HepG2 (cell line): ENCODE measurements around the gene ZFYVE28. TPM values are rescaled to one million over a fixed set of nuclear protein-coding genes. Genes with fewer than 3 reads are reported as not detected.

Experiments
- ARNT2 ChIP-seq: sonication (generic); formaldehyde crosslinking; IDR thresholded peaks from 2 replicates; pipeline ENCODE4 v1.8.0; 2022; ENCODE audit warnings: mild to moderate bottlenecking, low read depth, missing genetic modification reagents, moderate library complexity
- FOXA1 ChIP-seq, 2 experiments: fragments of 450-650 bp in 1 of 2; sonication (generic) in 1 of 2; formaldehyde crosslinking in 1 of 2; IDR thresholded peaks; 2 replicates each; pipeline versions ENCODE4 v1.4.0 to v1.6.1; 2016 to 2020; ENCODE audit warnings: missing genetic modification reagents in 1 of 2
- GMEB1 ChIP-seq: sonication (generic); formaldehyde crosslinking; IDR thresholded peaks from 2 replicates; pipeline ENCODE4 v1.5.1; 2020; ENCODE audit warnings: missing genetic modification reagents, mild to moderate bottlenecking, borderline replicate concordance
- GMEB2 ChIP-seq: IDR thresholded peaks from 2 replicates; pipeline ENCODE4 v1.6.1; 2016; ENCODE audit warnings: missing biosample characterization, missing genetic modification reagents, low read depth
- GZF1 ChIP-seq: sonication (generic); formaldehyde crosslinking; IDR thresholded peaks from 2 replicates; pipeline ENCODE4 v1.5.1; 2020; ENCODE audit warnings: mild to moderate bottlenecking, missing genetic modification reagents
- HIVEP1 ChIP-seq: sonication (generic); formaldehyde crosslinking; IDR thresholded peaks from 2 replicates; pipeline ENCODE4 v1.4.0; 2020; ENCODE audit warnings: mild to moderate bottlenecking, missing genetic modification reagents
- HNF1A ChIP-seq, 2 experiments: sonication (generic) in 1 of 2; formaldehyde crosslinking in 1 of 2; IDR thresholded peaks; 2 replicates each; pipeline versions ENCODE4 v1.4.0 to v1.6.1; 2016 to 2020; ENCODE audit warnings: borderline replicate concordance in 1 of 2, low read depth in 1 of 2, mild to moderate bottlenecking in 1 of 2, missing genetic modification reagents in 1 of 2
- RBM39 ChIP-seq: fragments of 200-400 bp; formaldehyde crosslinking; IDR thresholded peaks from one replicate; pipeline ENCODE4 v1.6.1; 2018; ENCODE audit warnings: antibody characterized with exemption, mild to moderate bottlenecking, low read depth, low read length; ENCODE audit not compliant: poor library complexity, severe bottlenecking
- SMC3 ChIP-seq: IDR thresholded peaks from 2 replicates; pipeline ENCODE4 v1.6.1; 2011; ENCODE audit warnings: low read length, improper control_type of control experiment
- SP4 ChIP-seq: sonication (generic); formaldehyde crosslinking; IDR thresholded peaks from 2 replicates; pipeline ENCODE4 v1.8.1; 2023; ENCODE audit warnings: mild to moderate bottlenecking, missing genetic modification reagents
- TFDP2 ChIP-seq: sonication (generic); formaldehyde crosslinking; IDR thresholded peaks from 2 replicates; pipeline ENCODE4 v1.4.0; 2020; ENCODE audit warnings: missing genetic modification reagents
- TGIF2 ChIP-seq: IDR thresholded peaks from 2 replicates; pipeline ENCODE4 v1.6.1; 2016; ENCODE audit warnings: control low read depth, missing compliant biosample characterization
- ZBTB7A ChIP-seq: sonication (generic); formaldehyde crosslinking; IDR thresholded peaks from 2 replicates; pipeline ENCODE4 v1.8.0; 2022; ENCODE audit warnings: mild to moderate bottlenecking, missing genetic modification reagents
- ZC3H4 ChIP-seq: sonication (generic); formaldehyde crosslinking; IDR thresholded peaks from 2 replicates; pipeline ENCODE4 v1.4.0; 2020; ENCODE audit warnings: missing genetic modification reagents, borderline replicate concordance
- ZNF121 ChIP-seq: sonication (generic); formaldehyde crosslinking; IDR thresholded peaks from 2 replicates; pipeline ENCODE4 v1.5.0; 2020; ENCODE audit warnings: mild to moderate bottlenecking, missing genetic modification reagents
- ZNF432 ChIP-seq: sonication (generic); formaldehyde crosslinking; IDR thresholded peaks from 2 replicates; pipeline ENCODE4 v1.5.0; 2020; ENCODE audit warnings: missing genetic modification reagents, mild to moderate bottlenecking, borderline replicate concordance
- polyA plus RNA-seq, 8 experiments: library from polyadenylated mRNA; depleted of rRNA in 3 of 8; stranded (reverse) in 7 of 8; unstranded in 1 of 8; fragments of >200 nt; fragmentation: Illumina TruSeq in 4 of 8; extraction: Trizol in 4 of 8; gene quantifications; 2 replicates each; pipeline versions ENCODE4 v1.2.1 to v1.2.3, GENCODE V29; 2011 to 2016; ENCODE audit warnings: low read depth in 4 of 8, missing spikeins in 1 of 8, mixed read lengths in 1 of 8; ENCODE audit not compliant: insufficient read depth in 1 of 8
- total RNA-seq, 5 experiments: library from RNA; depleted of rRNA; stranded (reverse); fragments of >200 nt; fragmentation: Illumina TruSeq; extraction: Trizol; gene quantifications; 2 replicates each; pipeline ENCODE4 v1.2.3, GENCODE V29; 2016; ENCODE audit warnings: low read depth in 1 of 5
- TF ChIP-seq, protein P1 (sequence below): sonication (generic); formaldehyde crosslinking; IDR thresholded peaks from 2 replicates; pipeline ENCODE4 v1.5.0; 2020; ENCODE audit warnings: mild to moderate bottlenecking, missing genetic modification reagents

Gene ZFYVE28
- total and polyA plus RNA-seq, 2 of the 13 experiments (the other 11 are each of a cell fraction or from before 2014, with no cell fraction given), result 0.12 to 0.22 TPM

GRCh38 chr4:2262145-2262943, 156.1 kb downstream of the ZFYVE28 start (continued):
- peak; percentile 53; the same call in 1 of the 2 replicates for TF ChIP-seq GMEB2 (CRISPR knock-in tag)
- no peak for TF ChIP-seq SMC3
- no peak for TF ChIP-seq GZF1 (CRISPR knock-in tag)
- peak; percentile 72 for TF ChIP-seq SP4
- TF ChIP-seq HNF1A (IDR thresholded peaks at IDR 0.05; ENCODE audit: low read depth), result no peak
- TF ChIP-seq HNF1A (CRISPR knock-in tag; IDR thresholded peaks at IDR 0.05; ENCODE audit: borderline replicate concordance), result peak; percentile 61
- no peak for TF ChIP-seq ZBTB7A
- TF ChIP-seq, protein P1, sequence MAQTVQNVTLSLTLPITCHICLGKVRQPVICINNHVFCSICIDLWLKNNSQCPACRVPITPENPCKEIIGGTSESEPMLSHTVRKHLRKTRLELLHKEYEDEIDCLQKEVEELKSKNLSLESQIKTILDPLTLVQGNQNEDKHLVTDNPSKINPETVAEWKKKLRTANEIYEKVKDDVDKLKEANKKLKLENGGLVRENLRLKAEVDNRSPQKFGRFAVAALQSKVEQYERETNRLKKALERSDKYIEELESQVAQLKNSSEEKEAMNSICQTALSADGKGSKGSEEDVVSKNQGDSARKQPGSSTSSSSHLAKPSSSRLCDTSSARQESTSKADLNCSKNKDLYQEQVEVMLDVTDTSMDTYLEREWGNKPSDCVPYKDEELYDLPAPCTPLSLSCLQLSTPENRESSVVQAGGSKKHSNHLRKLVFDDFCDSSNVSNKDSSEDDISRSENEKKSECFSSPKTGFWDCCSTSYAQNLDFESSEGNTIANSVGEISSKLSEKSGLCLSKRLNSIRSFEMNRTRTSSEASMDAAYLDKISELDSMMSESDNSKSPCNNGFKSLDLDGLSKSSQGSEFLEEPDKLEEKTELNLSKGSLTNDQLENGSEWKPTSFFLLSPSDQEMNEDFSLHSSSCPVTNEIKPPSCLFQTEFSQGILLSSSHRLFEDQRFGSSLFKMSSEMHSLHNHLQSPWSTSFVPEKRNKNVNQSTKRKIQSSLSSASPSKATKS (CRISPR knock-in tag), result no peak
- TF ChIP-seq ZNF432 (CRISPR knock-in tag), result no peak
- peak; percentile 86 for TF ChIP-seq GMEB1 (CRISPR knock-in tag)
- no peak for TF ChIP-seq RBM39
- no peak for TF ChIP-seq HIVEP1 (CRISPR knock-in tag)
- TF ChIP-seq ZNF121 (CRISPR knock-in tag), result no peak
- peak; percentile 20; the same call in 1 of the 2 replicates for TF ChIP-seq TGIF2 (CRISPR knock-in tag)
- TF ChIP-seq TFDP2, result peak; percentile 89
- TF ChIP-seq ARNT2 (CRISPR knock-in tag), result peak; percentile 71; the same call in 1 of the 2 replicates
- TF ChIP-seq ZC3H4 (CRISPR knock-in tag), result no peak
- no peak for TF ChIP-seq FOXA1 (IDR thresholded peaks at IDR 0.05)
- 0 out of 2 replicates have a peak, but pooled peaks have one; percentile 39 for TF ChIP-seq FOXA1 (CRISPR knock-in tag; IDR thresholded peaks at IDR 0.05)
